Measurements from ENCODE around the gene WDR54.
"Not testable (repeated sequence)": the region's sequence is repeated elsewhere in the genome, so short reads cannot be mapped to it uniquely, and the experiment has no call there.

DNA sequence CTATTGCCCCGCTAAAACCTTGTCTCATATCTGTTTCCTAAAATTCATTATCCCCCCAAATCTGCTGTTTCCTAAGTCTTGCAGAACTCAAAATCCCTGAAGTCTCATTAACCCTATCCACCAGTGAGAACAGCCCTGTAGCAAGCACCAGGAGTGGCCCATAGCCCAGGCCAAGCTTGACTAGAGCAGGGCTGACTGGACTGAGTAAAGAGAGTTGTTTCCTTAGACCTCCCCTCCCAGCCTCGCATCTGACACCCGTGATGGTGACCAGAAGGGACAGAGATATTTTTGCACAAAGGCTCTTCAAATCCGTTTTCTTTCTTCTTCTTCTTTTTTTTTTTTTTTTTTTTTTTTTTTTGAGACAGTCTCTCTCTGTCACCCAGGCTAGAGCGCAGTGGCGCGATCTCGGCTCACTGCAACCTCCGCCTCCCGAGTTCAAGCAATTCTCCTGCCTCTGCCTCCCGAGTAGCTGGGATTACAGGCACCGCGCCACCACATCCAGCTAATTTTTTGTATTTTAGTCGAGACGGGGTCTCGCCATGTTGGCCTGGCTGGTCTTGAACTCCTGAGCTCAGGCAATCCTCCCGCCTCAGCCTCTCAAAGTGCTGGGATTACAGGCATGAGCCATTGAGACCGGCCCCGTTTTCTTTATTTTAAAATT lies 957 bp upstream of the WDR54 start:
- TF ChIP-seq, protein P1, sequence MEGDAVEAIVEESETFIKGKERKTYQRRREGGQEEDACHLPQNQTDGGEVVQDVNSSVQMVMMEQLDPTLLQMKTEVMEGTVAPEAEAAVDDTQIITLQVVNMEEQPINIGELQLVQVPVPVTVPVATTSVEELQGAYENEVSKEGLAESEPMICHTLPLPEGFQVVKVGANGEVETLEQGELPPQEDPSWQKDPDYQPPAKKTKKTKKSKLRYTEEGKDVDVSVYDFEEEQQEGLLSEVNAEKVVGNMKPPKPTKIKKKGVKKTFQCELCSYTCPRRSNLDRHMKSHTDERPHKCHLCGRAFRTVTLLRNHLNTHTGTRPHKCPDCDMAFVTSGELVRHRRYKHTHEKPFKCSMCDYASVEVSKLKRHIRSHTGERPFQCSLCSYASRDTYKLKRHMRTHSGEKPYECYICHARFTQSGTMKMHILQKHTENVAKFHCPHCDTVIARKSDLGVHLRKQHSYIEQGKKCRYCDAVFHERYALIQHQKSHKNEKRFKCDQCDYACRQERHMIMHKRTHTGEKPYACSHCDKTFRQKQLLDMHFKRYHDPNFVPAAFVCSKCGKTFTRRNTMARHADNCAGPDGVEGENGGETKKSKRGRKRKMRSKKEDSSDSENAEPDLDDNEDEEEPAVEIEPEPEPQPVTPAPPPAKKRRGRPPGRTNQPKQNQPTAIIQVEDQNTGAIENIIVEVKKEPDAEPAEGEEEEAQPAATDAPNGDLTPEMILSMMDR (IDR thresholded peaks at IDR 0.05; ENCODE audit: low read depth, low read length, missing input control) = not testable (repeated sequence)
- not testable (repeated sequence) for TF ChIP-seq FOXA1 (IDR thresholded peaks at IDR 0.05); EGR1 (IDR thresholded peaks at IDR 0.05; ENCODE audit: low read depth in 2 of 2); RXRA (IDR thresholded peaks at IDR 0.05); YY1 (IDR thresholded peaks at IDR 0.05); HNF4A (conservative IDR thresholded peaks at IDR 0.05); TAF1 (conservative IDR thresholded peaks at IDR 0.05); SP1 (IDR thresholded peaks at IDR 0.05); RAD21 (IDR thresholded peaks at IDR 0.05); NR2F2 (IDR thresholded peaks at IDR 0.05); JUND (IDR thresholded peaks at IDR 0.05)
- TF ChIP-seq, protein P2, sequence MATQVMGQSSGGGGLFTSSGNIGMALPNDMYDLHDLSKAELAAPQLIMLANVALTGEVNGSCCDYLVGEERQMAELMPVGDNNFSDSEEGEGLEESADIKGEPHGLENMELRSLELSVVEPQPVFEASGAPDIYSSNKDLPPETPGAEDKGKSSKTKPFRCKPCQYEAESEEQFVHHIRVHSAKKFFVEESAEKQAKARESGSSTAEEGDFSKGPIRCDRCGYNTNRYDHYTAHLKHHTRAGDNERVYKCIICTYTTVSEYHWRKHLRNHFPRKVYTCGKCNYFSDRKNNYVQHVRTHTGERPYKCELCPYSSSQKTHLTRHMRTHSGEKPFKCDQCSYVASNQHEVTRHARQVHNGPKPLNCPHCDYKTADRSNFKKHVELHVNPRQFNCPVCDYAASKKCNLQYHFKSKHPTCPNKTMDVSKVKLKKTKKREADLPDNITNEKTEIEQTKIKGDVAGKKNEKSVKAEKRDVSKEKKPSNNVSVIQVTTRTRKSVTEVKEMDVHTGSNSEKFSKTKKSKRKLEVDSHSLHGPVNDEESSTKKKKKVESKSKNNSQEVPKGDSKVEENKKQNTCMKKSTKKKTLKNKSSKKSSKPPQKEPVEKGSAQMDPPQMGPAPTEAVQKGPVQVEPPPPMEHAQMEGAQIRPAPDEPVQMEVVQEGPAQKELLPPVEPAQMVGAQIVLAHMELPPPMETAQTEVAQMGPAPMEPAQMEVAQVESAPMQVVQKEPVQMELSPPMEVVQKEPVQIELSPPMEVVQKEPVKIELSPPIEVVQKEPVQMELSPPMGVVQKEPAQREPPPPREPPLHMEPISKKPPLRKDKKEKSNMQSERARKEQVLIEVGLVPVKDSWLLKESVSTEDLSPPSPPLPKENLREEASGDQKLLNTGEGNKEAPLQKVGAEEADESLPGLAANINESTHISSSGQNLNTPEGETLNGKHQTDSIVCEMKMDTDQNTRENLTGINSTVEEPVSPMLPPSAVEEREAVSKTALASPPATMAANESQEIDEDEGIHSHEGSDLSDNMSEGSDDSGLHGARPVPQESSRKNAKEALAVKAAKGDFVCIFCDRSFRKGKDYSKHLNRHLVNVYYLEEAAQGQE (IDR thresholded peaks at IDR 0.05) = not testable (repeated sequence)
- TF ChIP-seq, protein P3, sequence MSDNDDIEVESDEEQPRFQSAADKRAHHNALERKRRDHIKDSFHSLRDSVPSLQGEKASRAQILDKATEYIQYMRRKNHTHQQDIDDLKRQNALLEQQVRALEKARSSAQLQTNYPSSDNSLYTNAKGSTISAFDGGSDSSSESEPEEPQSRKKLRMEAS (IDR thresholded peaks at IDR 0.05) = not testable (repeated sequence)

Data from liver (tissue), 3 donors.